HepG2 (cell line): ENCODE data around the gene IL16. TPM values are rescaled to one million over a fixed set of nuclear protein-coding genes. Genes with fewer than 3 reads are reported as not detected.

ENCODE experiments used
- ATAC-seq: fragments of 200-7000 bp; cut with Tn5 transposase; 3 replicates; pipeline ENCODE4 v1.9.1; 2020; ENCODE audit warnings: mild to moderate bottlenecking, moderate library complexity
- BruUV-seq: library from RNA; stranded (reverse); fragments of 400-500 nt; replicated peaks from 2 replicates; lab custom pipeline; 2021; lab: Mats Ljungman, UMichigan
- CTCF ChIA-PET: fragments of 300-600 bp; formaldehyde crosslinking; extraction: SDS; loops from one replicate; lab custom pipeline; 2021; ENCODE audit warnings: low total read pairs, inconsistent platforms, low intra/inter-chr PET ratio; lab: Yijun Ruan, JAX
- POLR2A ChIA-PET: fragments of 350-600 bp; sonication (Branson Sonifier 250); formaldehyde crosslinking; loops from one replicate; lab custom pipeline; 2020; ENCODE audit warnings: antibody characterized with exemption, inconsistent platforms; lab: Yijun Ruan, JAX
- DNase-seq: peaks from one replicate; pipeline ENCODE4 v3.0.0-alpha.2; 2015; ENCODE audit warnings: low spot score
- FAIRE-seq: peaks from 3 replicates; lab custom pipeline; 2011; peaks lifted over from hg19 to GRCh38; lab: Jason Lieb, UNC
- H2AFZ ChIP-seq: one replicate; pipeline ENCODE4 v1.6.1; 2011; ENCODE audit warnings: low read length, inconsistent platforms
- H3K27ac ChIP-seq: fragments of 300-600 bp; 3 replicates; pipeline ENCODE4 v1.8.0; 2011; ENCODE audit warnings: mixed run types, mild to moderate bottlenecking, mixed read lengths, low read length, inconsistent platforms; ENCODE audit not compliant: insufficient read depth; ENCODE audit errors: extremely low read length
- H3K27me3 ChIP-seq, 2 experiments: fragments of 200-600 bp in 1 of 2; 2 replicates in 1 of 2; 3 replicates in 1 of 2; pipeline versions ENCODE4 v1.6.0 to v1.8.0; 2011; ENCODE audit warnings: low read length in 2 of 2, mild to moderate bottlenecking in 2 of 2, moderate library complexity in 2 of 2, inconsistent platforms in 1 of 2; ENCODE audit not compliant: insufficient read depth in 2 of 2, control insufficient read depth in 1 of 2
- H3K36me3 ChIP-seq, 2 experiments: fragments of 200-600 bp in 1 of 2; replicated peaks in 1 of 2; 2 replicates in 1 of 2; 3 replicates in 1 of 2; pipeline versions ENCODE4 v1.5.1 to v1.8.0; 2011; ENCODE audit warnings: low read length in 2 of 2, inconsistent platforms in 1 of 2; ENCODE audit not compliant: insufficient read depth in 2 of 2, control insufficient read depth in 1 of 2
- H3K4me1 ChIP-seq: 2 replicates; pipeline ENCODE4 v1.5.1; 2012; ENCODE audit warnings: low read length, inconsistent platforms; ENCODE audit not compliant: insufficient read depth
- H3K4me2 ChIP-seq: 2 replicates; pipeline ENCODE4 v1.6.0; 2011; ENCODE audit warnings: low read depth, low read length, inconsistent platforms
- H3K4me3 ChIP-seq, 3 experiments: fragments of 200-600 bp in 1 of 3; sonication (generic), shearing (Covaris generic) in 1 of 3; replicated peaks in 1 of 3; 2 replicates each; pipeline ENCODE4 v1.5.1; 2011 to 2016; ENCODE audit warnings: low read length in 3 of 3, inconsistent platforms in 2 of 3, low read depth in 2 of 3, mild to moderate bottlenecking in 2 of 3, control low read depth in 1 of 3, mixed read lengths in 1 of 3; ENCODE audit not compliant: insufficient read depth in 1 of 3
- H3K79me2 ChIP-seq: one replicate; pipeline ENCODE4 v1.6.1; 2011; ENCODE audit warnings: low read length, inconsistent platforms; ENCODE audit not compliant: insufficient read depth
- H3K9ac ChIP-seq: 2 replicates; pipeline ENCODE4 v1.6.0; 2011; ENCODE audit warnings: mild to moderate bottlenecking, low read depth, low read length, inconsistent platforms; ENCODE audit not compliant: insufficient read depth
- H3K9me3 ChIP-seq: 2 replicates; pipeline ENCODE4 v1.5.1; 2012; ENCODE audit warnings: mild to moderate bottlenecking, low read length
- H4K20me1 ChIP-seq: 2 replicates; pipeline ENCODE4 v1.6.0; 2011; ENCODE audit warnings: inconsistent platforms, mild to moderate bottlenecking, low read length, moderate library complexity; ENCODE audit not compliant: insufficient read depth
- MAF1 ChIP-seq: sonication (generic); formaldehyde crosslinking; IDR thresholded peaks from 2 replicates; pipeline ENCODE4 v1.5.0; 2020; ENCODE audit warnings: missing genetic modification reagents, borderline replicate concordance
- SALL2 ChIP-seq: sonication (generic); formaldehyde crosslinking; IDR thresholded peaks from 2 replicates; pipeline ENCODE4 v1.8.1; 2023; ENCODE audit warnings: mild to moderate bottlenecking, missing genetic modification reagents, inconsistent platforms
- ZNF816 ChIP-seq: sonication (generic); formaldehyde crosslinking; IDR thresholded peaks from 2 replicates; pipeline ENCODE4 v1.8.0; 2022; ENCODE audit warnings: missing genetic modification reagents, mild to moderate bottlenecking, borderline replicate concordance
- WGBS: methylation state at CpG from one replicate; pipeline ENCODE4 v1.1.6; 2017; ENCODE audit warnings: low lambda C conversion rate; 5-methylcytosine and 5-hydroxymethylcytosine counted together
- in situ Hi-C: cut with HindIII; loops from 2 replicates; pipeline ENCODE4 v1.10.0; 2017; ENCODE audit warnings: low pct_unique_long_range_greater_than_20kb; ENCODE audit not compliant: extremely low pct_ligation_motif_present
- intact Hi-C: fragments of 100-400 bp; cut with micrococcal nuclease; formaldehyde crosslinking; loops from one replicate; pipeline ENCODE4 v1.10.0; 2022; ENCODE audit not compliant: unreplicated experiment
- polyA plus RNA-seq, 8 experiments: library from polyadenylated mRNA; depleted of rRNA in 3 of 8; stranded (reverse) in 7 of 8; unstranded in 1 of 8; fragments of >200 nt; fragmentation: Illumina TruSeq in 4 of 8; extraction: Trizol in 4 of 8; gene quantifications; 2 replicates each; pipeline versions ENCODE4 v1.2.1 to v1.2.3, GENCODE V29; 2011 to 2016; ENCODE audit warnings: low read depth in 4 of 8, missing spikeins in 1 of 8, mixed read lengths in 1 of 8; ENCODE audit not compliant: insufficient read depth in 1 of 8
- total RNA-seq, 5 experiments: library from RNA; depleted of rRNA; stranded (reverse); fragments of >200 nt; fragmentation: Illumina TruSeq; extraction: Trizol; gene quantifications; 2 replicates each; pipeline ENCODE4 v1.2.3, GENCODE V29; 2016; ENCODE audit warnings: low read depth in 1 of 5

The IL16 gene
- total and polyA plus RNA-seq, 2 of the 13 experiments (the other 11 are each of a cell fraction or from before 2014, with no cell fraction given), result 0.03 TPM; not detected in 1

DNA sequence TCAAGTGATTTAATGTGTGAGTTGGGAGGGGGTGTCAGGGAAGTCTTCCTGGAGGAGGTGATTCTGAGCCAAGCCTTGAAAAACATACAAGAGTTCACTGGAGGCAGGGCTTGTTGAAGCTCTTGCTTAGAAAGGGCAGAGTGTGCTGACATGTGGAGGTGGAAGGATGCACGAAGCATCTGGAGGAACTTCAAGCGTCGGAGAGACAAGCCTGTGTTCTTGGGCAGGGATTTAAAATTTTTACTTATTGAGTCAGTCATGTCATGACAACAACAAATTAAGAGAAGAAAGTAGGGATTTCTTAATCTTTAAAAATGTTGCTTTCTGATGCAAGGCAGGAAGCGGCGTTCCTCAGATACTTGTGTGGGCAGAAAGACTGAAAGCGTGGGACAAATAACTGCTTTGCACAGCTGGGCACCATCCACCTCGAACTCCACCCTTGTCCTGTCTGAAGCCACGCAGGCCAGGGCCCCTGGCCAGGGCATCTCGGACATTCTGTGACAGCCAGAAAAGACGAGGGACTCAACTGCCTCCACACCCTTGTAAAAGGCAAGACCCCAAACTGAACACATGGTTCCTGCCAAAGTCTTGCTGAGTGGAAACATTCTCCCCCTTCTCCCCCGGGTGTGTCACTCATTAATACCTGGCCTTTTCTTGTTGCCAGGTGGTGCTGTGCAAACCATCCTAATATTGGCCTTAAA is 6.9 kb upstream of the IL16 start:
- POLR2A ChIA-PET, result no interaction called here
- FAIRE-seq (no peak), ATAC-seq (no peak), DNase-seq (no peak)
- no peaks in the 10 kb centered on the region for H3K4me1 ChIP-seq
- WGBS, result 30% methylated on average over 6 of the region's 11 CpGs
- TF ChIP-seq SALL2 (CRISPR knock-in tag) (no peak), ZNF816 (CRISPR knock-in tag) (no peak)
- CTCF ChIA-PET, result no interaction called here
- H3K4me2 ChIP-seq, result no peak overlapping the region
- no peak overlapping the region for H3K4me3 ChIP-seq
- no peak overlapping the region for H3K27ac ChIP-seq
- H4K20me1 ChIP-seq, result no peaks in the 10 kb centered on the region
- BruUV-seq, result no TSS peak
- intact Hi-C loops (no loop called here), in situ Hi-C loops (no loop called here)
- H3K9ac ChIP-seq, result no peak overlapping the region
- H2AFZ ChIP-seq, result no peak overlapping the region
- no peaks in the 10 kb centered on the region for H3K36me3 ChIP-seq
- H3K79me2 ChIP-seq, result no peaks in the 10 kb centered on the region
- H3K27me3 ChIP-seq, result peaks cover 0 to 7% of the 10 kb centered on the region in 2 experiments; a peak in 1 of 5 replicates
- no peaks in the 10 kb centered on the region for H3K9me3 ChIP-seq

DNA sequence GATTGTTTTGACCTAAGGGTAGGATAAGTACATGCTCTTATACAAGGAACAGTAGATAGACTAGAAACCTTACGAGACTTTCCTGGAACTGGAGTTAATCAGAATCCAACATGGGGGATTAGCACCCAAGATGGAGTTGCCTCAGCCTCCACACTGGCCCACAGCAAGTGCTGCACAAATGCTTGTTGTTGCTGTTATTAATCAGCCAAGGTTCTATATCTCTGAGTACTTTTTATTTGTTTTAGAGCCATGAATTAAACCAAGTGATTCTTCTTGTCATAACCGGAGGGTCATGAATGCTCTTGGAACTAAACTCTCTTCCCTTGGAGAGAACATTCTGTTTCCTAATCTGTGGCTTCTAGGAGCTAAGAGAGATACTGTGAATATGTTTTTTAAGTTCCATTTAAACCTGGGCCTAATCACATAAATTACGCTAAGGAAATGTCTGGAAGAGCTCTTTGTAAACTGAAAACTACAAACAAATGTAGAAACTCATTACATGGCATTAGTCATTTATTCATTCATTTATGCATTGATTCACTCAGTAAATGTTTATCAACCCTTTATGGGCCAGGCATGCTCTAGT is 5.7 kb upstream of the IL16 start:
- Histone ChIP-seq H3K36me3 (no peaks in the 10 kb centered on the region), H2AFZ (no peak overlapping the region), H3K27ac (no peak overlapping the region), H3K27me3 (peaks cover 0 to 13% of the 10 kb centered on the region in 2 experiments; a peak in 1 of 5 replicates), H3K9ac (no peak overlapping the region), H4K20me1 (no peaks in the 10 kb centered on the region), H3K79me2 (no peaks in the 10 kb centered on the region), H3K4me1 (no peaks in the 10 kb centered on the region), H3K9me3 (no peaks in the 10 kb centered on the region), H3K4me2 (no peak overlapping the region), H3K4me3 (no peak overlapping the region)
- DNase-seq (no peak), FAIRE-seq (no peak), ATAC-seq (no peak)
- in situ Hi-C loops, result no loop called here
- intact Hi-C loops, result no loop called here
- ChIA-PET CTCF (no interaction called here), POLR2A (no interaction called here)
- BruUV-seq, result no TSS peak
- no peak for TF ChIP-seq MAF1 (CRISPR knock-in tag)
- 54% methylated on average over 3 of the region's 3 CpGs for WGBS
